GM12865 (cell line): ENCODE results near the gene COQ5.

ENCODE experiments used
- DNase-seq: peaks from one replicate; pipeline ENCODE4 v3.0.0; 2010; ENCODE audit warnings: low read depth
- H3K4me3 ChIP-seq: 2 replicates; pipeline ENCODE4 v1.5.1; 2011; ENCODE audit warnings: mild to moderate bottlenecking, low read depth, low read length, control low read depth
- TF ChIP-seq, protein P1 (sequence below): IDR thresholded peaks from 2 replicates; pipeline ENCODE4 v1.5.1; 2011; ENCODE audit warnings: low read length, control low read depth, low read depth, inconsistent platforms; ENCODE audit not compliant: insufficient read depth; ENCODE audit errors: missing control alignments

COQ5 gene

GRCh38 chr12:120557589-120557988 is 28.6 kb upstream of the COQ5 start:
- TF ChIP-seq, protein P1, sequence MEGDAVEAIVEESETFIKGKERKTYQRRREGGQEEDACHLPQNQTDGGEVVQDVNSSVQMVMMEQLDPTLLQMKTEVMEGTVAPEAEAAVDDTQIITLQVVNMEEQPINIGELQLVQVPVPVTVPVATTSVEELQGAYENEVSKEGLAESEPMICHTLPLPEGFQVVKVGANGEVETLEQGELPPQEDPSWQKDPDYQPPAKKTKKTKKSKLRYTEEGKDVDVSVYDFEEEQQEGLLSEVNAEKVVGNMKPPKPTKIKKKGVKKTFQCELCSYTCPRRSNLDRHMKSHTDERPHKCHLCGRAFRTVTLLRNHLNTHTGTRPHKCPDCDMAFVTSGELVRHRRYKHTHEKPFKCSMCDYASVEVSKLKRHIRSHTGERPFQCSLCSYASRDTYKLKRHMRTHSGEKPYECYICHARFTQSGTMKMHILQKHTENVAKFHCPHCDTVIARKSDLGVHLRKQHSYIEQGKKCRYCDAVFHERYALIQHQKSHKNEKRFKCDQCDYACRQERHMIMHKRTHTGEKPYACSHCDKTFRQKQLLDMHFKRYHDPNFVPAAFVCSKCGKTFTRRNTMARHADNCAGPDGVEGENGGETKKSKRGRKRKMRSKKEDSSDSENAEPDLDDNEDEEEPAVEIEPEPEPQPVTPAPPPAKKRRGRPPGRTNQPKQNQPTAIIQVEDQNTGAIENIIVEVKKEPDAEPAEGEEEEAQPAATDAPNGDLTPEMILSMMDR = no peak
- DNase-seq = no peak

DNA sequence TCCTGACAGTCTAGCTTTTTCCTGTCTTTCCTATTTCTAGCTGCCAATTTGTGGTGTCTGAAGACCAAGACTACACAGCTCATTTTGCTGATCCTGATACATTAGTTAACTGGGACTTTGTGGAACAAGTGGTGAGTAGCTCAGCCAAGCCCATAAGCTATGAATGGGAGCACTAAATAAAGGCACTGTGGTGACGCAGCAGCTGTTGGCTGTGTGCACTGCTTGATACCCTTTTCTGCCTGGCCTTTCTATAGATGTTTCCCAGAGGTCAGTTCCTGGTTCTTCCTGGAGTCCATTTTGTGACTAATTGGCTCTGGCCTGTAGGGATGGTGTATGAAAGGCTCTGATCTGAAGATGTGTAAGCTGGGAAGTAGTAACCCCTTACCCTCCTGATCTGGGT is 25.7 kb upstream of the COQ5 start:
- TF ChIP-seq, protein P1 = no peak
- no peak overlapping the region for H3K4me3 ChIP-seq
- DNase-seq = no peak

More at GRCh38 chr12:120557589-120557988, 28.6 kb upstream of the COQ5 start:
- H3K4me3 ChIP-seq = no peak overlapping the region

DNA sequence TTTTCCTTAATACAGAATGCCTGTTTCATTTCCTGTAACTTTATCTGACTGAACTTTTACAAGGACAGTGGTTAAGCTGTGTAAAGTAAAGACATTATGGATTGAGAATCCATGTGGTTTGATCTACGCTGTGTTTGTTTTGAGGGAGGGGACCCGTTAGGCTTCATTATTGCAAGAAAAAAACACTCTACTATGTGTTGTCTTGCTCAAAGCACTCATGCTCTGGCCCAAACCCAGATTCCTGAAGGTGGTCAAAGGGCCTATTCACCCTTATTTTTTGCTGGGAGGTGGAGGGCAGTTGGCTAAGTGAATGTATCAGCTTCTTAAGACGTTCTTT is 17.1 kb upstream of the COQ5 start:
- no peak for DNase-seq
- no peak overlapping the region for H3K4me3 ChIP-seq
- TF ChIP-seq, protein P1 = no peak

GRCh38 chr12:120544691-120545090 is 15.7 kb upstream of the COQ5 start:
- H3K4me3 ChIP-seq = no peak overlapping the region
- TF ChIP-seq, protein P1 = no peak
- no peak for DNase-seq

- TF ChIP-seq, protein P1 = no peak
- no peak overlapping the region for H3K4me3 ChIP-seq
- DNase-seq = no peak
Measured at GRCh38 chr12:120542166-120542565, 13.2 kb upstream of the COQ5 start.

GRCh38 chr12:120540445-120540844 is 11.5 kb upstream of the COQ5 start:
- TF ChIP-seq, protein P1 = no peak
- DNase-seq = no peak
- H3K4me3 ChIP-seq = no peak overlapping the region

- H3K4me3 ChIP-seq = no peak overlapping the region
- TF ChIP-seq, protein P1 = no peak
- DNase-seq = no peak
Measured at GRCh38 chr12:120539303-120539702, 10.3 kb upstream of the COQ5 start.
